Measurements from ENCODE around the gene MACROD2.

Gene MACROD2

GRCh38 chr20:14178528-14178927, 183.2 kb downstream of the MACROD2 start:
- Histone ChIP-seq H3K4me3 (no peak overlapping the region), H3K9ac (no peak overlapping the region), H3K4me1 (no peaks in the 10 kb centered on the region), H3K27ac (no peak overlapping the region), H3K36me3 (no peaks in the 10 kb centered on the region), H3K4me2 (no peak overlapping the region), H4K20me1 (no peaks in the 10 kb centered on the region), H3K9me3 (peaks cover 20% of the 10 kb centered on the region), H3K27me3 (no peaks in the 10 kb centered on the region)
- no peak for TF ChIP-seq Cebpa-rat (IDR thresholded peaks at IDR 0.05)

- H3K4me1 ChIP-seq, result no peaks in the 10 kb centered on the region
- no peak overlapping the region for H3K27ac ChIP-seq
- H3K4me2 ChIP-seq, result no peak overlapping the region
- no peak for TF ChIP-seq Cebpa-rat (IDR thresholded peaks at IDR 0.05)
- no peaks in the 10 kb centered on the region for H4K20me1 ChIP-seq
- no peak overlapping the region for H3K4me3 ChIP-seq
- no peaks in the 10 kb centered on the region for H3K27me3 ChIP-seq
- peaks cover 17% of the 10 kb centered on the region for H3K9me3 ChIP-seq
- no peaks in the 10 kb centered on the region for H3K36me3 ChIP-seq
- no peak overlapping the region for H3K9ac ChIP-seq
Observed at GRCh38 chr20:14178952-14179351, 183.6 kb downstream of the MACROD2 start.

- Histone ChIP-seq H3K36me3 (no peaks in the 10 kb centered on the region), H3K4me3 (no peak overlapping the region), H3K27ac (no peak overlapping the region), H3K9me3 (no peaks in the 10 kb centered on the region), H3K27me3 (no peaks in the 10 kb centered on the region), H3K9ac (no peak overlapping the region), H3K4me1 (no peaks in the 10 kb centered on the region), H3K4me2 (no peak overlapping the region), H4K20me1 (no peaks in the 10 kb centered on the region)
- no peak for TF ChIP-seq Cebpa-rat (IDR thresholded peaks at IDR 0.05)
Observed at GRCh38 chr20:14189794-14190402, 194.6 kb downstream of the MACROD2 start.

- no peak overlapping the region for H3K4me2 ChIP-seq
- no peak for TF ChIP-seq Cebpa-rat (IDR thresholded peaks at IDR 0.05)
- no peak overlapping the region for H3K4me3 ChIP-seq
- no peaks in the 10 kb centered on the region for H3K9me3 ChIP-seq
- H3K27ac ChIP-seq, result no peak overlapping the region
- no peaks in the 10 kb centered on the region for H3K4me1 ChIP-seq
- H3K36me3 ChIP-seq, result no peaks in the 10 kb centered on the region
- no peaks in the 10 kb centered on the region for H4K20me1 ChIP-seq
- H3K27me3 ChIP-seq, result no peaks in the 10 kb centered on the region
- H3K9ac ChIP-seq, result no peak overlapping the region
Observed at GRCh38 chr20:14191559-14191958, 196.2 kb downstream of the MACROD2 start.

GRCh38 chr20:14193443-14193842, 198.1 kb downstream of the MACROD2 start:
- H3K4me1 ChIP-seq, result no peaks in the 10 kb centered on the region
- H3K36me3 ChIP-seq, result no peaks in the 10 kb centered on the region
- H4K20me1 ChIP-seq, result no peaks in the 10 kb centered on the region
- H3K4me3 ChIP-seq, result no peak overlapping the region
- H3K27ac ChIP-seq, result no peak overlapping the region
- H3K9me3 ChIP-seq, result no peaks in the 10 kb centered on the region
- H3K4me2 ChIP-seq, result no peak overlapping the region
- H3K27me3 ChIP-seq, result no peaks in the 10 kb centered on the region
- no peak for TF ChIP-seq Cebpa-rat (IDR thresholded peaks at IDR 0.05)
- no peak overlapping the region for H3K9ac ChIP-seq

- H3K36me3 ChIP-seq, result no peaks in the 10 kb centered on the region
- no peaks in the 10 kb centered on the region for H3K9me3 ChIP-seq
- no peak for TF ChIP-seq Cebpa-rat (IDR thresholded peaks at IDR 0.05)
- H3K4me2 ChIP-seq, result no peak overlapping the region
- H3K27me3 ChIP-seq, result no peaks in the 10 kb centered on the region
- no peak overlapping the region for H3K4me3 ChIP-seq
- H3K27ac ChIP-seq, result no peak overlapping the region
- H3K9ac ChIP-seq, result no peak overlapping the region
- H3K4me1 ChIP-seq, result no peaks in the 10 kb centered on the region
- H4K20me1 ChIP-seq, result no peaks in the 10 kb centered on the region
Observed at GRCh38 chr20:14193885-14194284, 198.6 kb downstream of the MACROD2 start.

- no peaks in the 10 kb centered on the region for H3K36me3 ChIP-seq
- no peak overlapping the region for H3K4me2 ChIP-seq
- H3K4me3 ChIP-seq, result no peak overlapping the region
- TF ChIP-seq Cebpa-rat (IDR thresholded peaks at IDR 0.05), result no peak
- no peaks in the 10 kb centered on the region for H4K20me1 ChIP-seq
- no peaks in the 10 kb centered on the region for H3K9me3 ChIP-seq
- H3K9ac ChIP-seq, result no peak overlapping the region
- no peaks in the 10 kb centered on the region for H3K27me3 ChIP-seq
- H3K27ac ChIP-seq, result no peak overlapping the region
- no peaks in the 10 kb centered on the region for H3K4me1 ChIP-seq
Observed at GRCh38 chr20:14197097-14197496, 201.8 kb downstream of the MACROD2 start.

- H3K27me3 ChIP-seq, result no peaks in the 10 kb centered on the region
- no peaks in the 10 kb centered on the region for H3K36me3 ChIP-seq
- no peak for TF ChIP-seq Cebpa-rat (IDR thresholded peaks at IDR 0.05)
- no peak overlapping the region for H3K27ac ChIP-seq
- H3K9me3 ChIP-seq, result no peaks in the 10 kb centered on the region
- H3K4me1 ChIP-seq, result no peaks in the 10 kb centered on the region
- H3K4me2 ChIP-seq, result no peak overlapping the region
- no peaks in the 10 kb centered on the region for H4K20me1 ChIP-seq
- no peak overlapping the region for H3K9ac ChIP-seq
- H3K4me3 ChIP-seq, result no peak overlapping the region
Observed at GRCh38 chr20:14198416-14198815, 203.1 kb downstream of the MACROD2 start.

GRCh38 chr20:14199111-14199510, 203.8 kb downstream of the MACROD2 start:
- Histone ChIP-seq H3K4me1 (no peaks in the 10 kb centered on the region), H3K4me3 (no peak overlapping the region), H3K9ac (no peak overlapping the region), H3K36me3 (no peaks in the 10 kb centered on the region), H4K20me1 (no peaks in the 10 kb centered on the region), H3K4me2 (no peak overlapping the region), H3K9me3 (peaks cover 5% of the 10 kb centered on the region), H3K27me3 (no peaks in the 10 kb centered on the region), H3K27ac (no peak overlapping the region)
- no peak for TF ChIP-seq Cebpa-rat (IDR thresholded peaks at IDR 0.05)

- Histone ChIP-seq H3K9ac (no peak overlapping the region), H3K4me2 (no peak overlapping the region), H4K20me1 (no peaks in the 10 kb centered on the region), H3K4me3 (no peak overlapping the region), H3K9me3 (peaks cover 5% of the 10 kb centered on the region), H3K4me1 (no peaks in the 10 kb centered on the region), H3K36me3 (no peaks in the 10 kb centered on the region), H3K27me3 (no peaks in the 10 kb centered on the region), H3K27ac (no peak overlapping the region)
- TF ChIP-seq Cebpa-rat (IDR thresholded peaks at IDR 0.05), result no peak
Observed at GRCh38 chr20:14203657-14204056, 208.3 kb downstream of the MACROD2 start.

- Histone ChIP-seq H3K27me3 (no peaks in the 10 kb centered on the region), H3K36me3 (no peaks in the 10 kb centered on the region), H3K27ac (no peak overlapping the region), H3K9ac (no peak overlapping the region), H3K4me1 (no peaks in the 10 kb centered on the region), H3K4me2 (no peak overlapping the region), H4K20me1 (no peaks in the 10 kb centered on the region), H3K9me3 (peaks cover 5% of the 10 kb centered on the region), H3K4me3 (no peak overlapping the region)
- TF ChIP-seq Cebpa-rat (IDR thresholded peaks at IDR 0.05), result no peak
Observed at GRCh38 chr20:14207591-14207990, 212.3 kb downstream of the MACROD2 start.

All from BLaER1 (cell line).